ENCODE data around the gene PAPLN.

DNA sequence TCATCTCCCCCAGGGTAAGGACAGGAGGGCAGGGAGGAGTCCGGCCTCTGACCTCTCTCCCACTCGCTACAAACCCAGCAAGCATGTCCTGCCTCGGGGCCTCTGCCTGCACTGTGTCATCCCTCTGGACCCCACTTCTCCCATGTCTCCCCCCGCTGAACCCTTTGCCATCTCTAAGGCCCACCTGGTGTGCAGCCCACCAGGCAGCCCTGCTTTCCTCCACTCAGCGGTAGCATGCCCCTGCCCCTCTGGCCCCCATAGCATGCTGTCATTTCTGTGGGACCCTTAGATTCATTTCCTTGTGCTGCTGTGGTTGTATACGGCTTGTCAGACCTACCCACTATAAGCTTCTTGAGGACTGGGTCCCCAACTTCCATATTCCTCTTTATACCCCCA lies 17.7 kb downstream of the PAPLN start:
- TF ChIP-seq CTCF (IDR thresholded peaks at IDR 0.05) (no peak), POLR2A (IDR thresholded peaks at IDR 0.05) (no peak)
